ENCODE data around the gene ANKRD60.

The ANKRD60 gene

GRCh38 chr20:58219342-58219700 is 9.1 kb downstream of the ANKRD60 start:
- DNase-seq = no peak

GRCh38 chr20:58218665-58219341 is 9.7 kb downstream of the ANKRD60 start:
- no peak for DNase-seq

- DNase-seq = no peak
Measured at GRCh38 chr20:58216334-58216733, 12.1 kb downstream of the ANKRD60 start.

GRCh38 chr20:58215116-58215515 is 13.3 kb downstream of the ANKRD60 start:
- DNase-seq = no peak

GRCh38 chr20:58214310-58214709 is 14.1 kb downstream of the ANKRD60 start:
- no peak for DNase-seq

GRCh38 chr20:58213716-58214115 is 14.7 kb downstream of the ANKRD60 start:
- no peak for DNase-seq

- peak; percentile 29 for DNase-seq
Measured at GRCh38 chr20:58213121-58213520, 15.3 kb downstream of the ANKRD60 start.

- DNase-seq = no peak
Measured at GRCh38 chr20:58212636-58213035, 15.8 kb downstream of the ANKRD60 start.

- DNase-seq = no peak
Measured at GRCh38 chr20:58210398-58210747, 18.1 kb downstream of the ANKRD60 start.

GRCh38 chr20:58209652-58210397 is 18.6 kb downstream of the ANKRD60 start:
- peak; percentile 79 for DNase-seq

GRCh38 chr20:58208944-58209343 is 19.5 kb downstream of the ANKRD60 start:
- DNase-seq = no peak

- DNase-seq = no peak
Measured at GRCh38 chr20:58205850-58206249, 22.6 kb downstream of the ANKRD60 start.

- no peak for DNase-seq
Measured at GRCh38 chr20:58202044-58202443, 26.4 kb downstream of the ANKRD60 start.

GRCh38 chr20:58201616-58202015 is 26.8 kb downstream of the ANKRD60 start:
- DNase-seq = no peak

- no peak for DNase-seq
Measured at GRCh38 chr20:58199469-58199868, 29.0 kb downstream of the ANKRD60 start.

- DNase-seq = no peak
Measured at GRCh38 chr20:58198901-58199355, 29.5 kb downstream of the ANKRD60 start.

GRCh38 chr20:58198384-58198783 is 30.1 kb downstream of the ANKRD60 start:
- no peak for DNase-seq

GRCh38 chr20:58197185-58197469 is 31.3 kb downstream of the ANKRD60 start:
- DNase-seq = no peak

- DNase-seq = no peak
Measured at GRCh38 chr20:58196402-58197184, 31.9 kb downstream of the ANKRD60 start.

- DNase-seq = no peak
Measured at GRCh38 chr20:58195047-58195446, 33.4 kb downstream of the ANKRD60 start.

- DNase-seq = no peak
Measured at GRCh38 chr20:58194175-58194791, 34.2 kb downstream of the ANKRD60 start.

GRCh38 chr20:58192567-58192966 is 35.9 kb downstream of the ANKRD60 start:
- DNase-seq = no peak

GRCh38 chr20:58192065-58192464 is 36.4 kb downstream of the ANKRD60 start:
- no peak for DNase-seq

- DNase-seq = no peak
Measured at GRCh38 chr20:58188527-58188926, 39.9 kb downstream of the ANKRD60 start.

Measured in NCI-H345 (cell line).